ENCODE data around the gene AIG1.

- TF ChIP-seq EZH2 (IDR thresholded peaks at IDR 0.05; ENCODE audit: borderline replicate concordance, low read length) (no peak), CTCF (IDR thresholded peaks at IDR 0.05; ENCODE audit: low read length) (no peak)
Measured at GRCh38 chr6:143333749-143334520, 273.2 kb downstream of the AIG1 start.

Data from OCI-LY1 (cell line).